NCI-H524 treated with DMSO at 0.1 percent for 48 hours (cell line): ENCODE data around the gene ATP8B1.

Experiments
- DNase-seq: peaks from one replicate; lab custom pipeline; 2025; lab: John Stamatoyannopoulos, UW

ATP8B1 gene

GRCh38 chr18:57792631-57793301, 10.3 kb downstream of the ATP8B1 start:
- DNase-seq: no peak

GRCh38 chr18:57791911-57792310, 11.2 kb downstream of the ATP8B1 start:
- DNase-seq: no peak

GRCh38 chr18:57791192-57791591, 11.9 kb downstream of the ATP8B1 start:
- no peak for DNase-seq

GRCh38 chr18:57790316-57790715, 12.8 kb downstream of the ATP8B1 start:
- no peak for DNase-seq

GRCh38 chr18:57789759-57790158, 13.4 kb downstream of the ATP8B1 start:
- no peak for DNase-seq

- DNase-seq: no peak
These were observed 14.0 kb downstream of the ATP8B1 start for GRCh38 chr18:57789090-57789489.

GRCh38 chr18:57787068-57787685, 15.9 kb downstream of the ATP8B1 start:
- no peak for DNase-seq

- no peak for DNase-seq
These were observed 17.2 kb downstream of the ATP8B1 start for GRCh38 chr18:57785751-57786437.

GRCh38 chr18:57784801-57785114, 18.4 kb downstream of the ATP8B1 start:
- no peak for DNase-seq

- no peak for DNase-seq
These were observed 18.9 kb downstream of the ATP8B1 start for GRCh38 chr18:57784034-57784800.

- DNase-seq: no peak
These were observed 21.1 kb downstream of the ATP8B1 start for GRCh38 chr18:57782049-57782448.

- no peak for DNase-seq
These were observed 22.3 kb downstream of the ATP8B1 start for GRCh38 chr18:57780706-57781347.

GRCh38 chr18:57780318-57780705, 22.8 kb downstream of the ATP8B1 start:
- DNase-seq: no peak

- peak; percentile 83 for DNase-seq
These were observed 26.3 kb downstream of the ATP8B1 start for GRCh38 chr18:57776767-57777166.

- no peak for DNase-seq
These were observed 26.8 kb downstream of the ATP8B1 start for GRCh38 chr18:57776354-57776753.

- no peak for DNase-seq
These were observed 27.2 kb downstream of the ATP8B1 start for GRCh38 chr18:57775937-57776336.

- no peak for DNase-seq
These were observed 30.7 kb downstream of the ATP8B1 start for GRCh38 chr18:57772387-57772799.

- DNase-seq: no peak
These were observed 31.5 kb downstream of the ATP8B1 start for GRCh38 chr18:57771626-57772025.

GRCh38 chr18:57771193-57771592, 31.9 kb downstream of the ATP8B1 start:
- no peak for DNase-seq

GRCh38 chr18:57768537-57769326, 34.4 kb downstream of the ATP8B1 start:
- no peak for DNase-seq

GRCh38 chr18:57767259-57768050, 35.7 kb downstream of the ATP8B1 start:
- no peak for DNase-seq
